Subcutaneous abdominal adipose tissue (tissue), 5 donors: ENCODE measurements around the gene IL13RA1.
A peak's percentile ranks its signal among the peaks of the same experiment; 100 is the strongest.

Source experiments
- H3K27ac ChIP-seq: one replicate; pipeline ENCODE4 v1.7.0; 2013; ENCODE audit warnings: low read depth, mild to moderate bottlenecking, inconsistent platforms, low read length, moderate library complexity
- H3K27me3 ChIP-seq, 5 donors: one replicate each; pipeline ENCODE4 v1.7.0; 2013; ENCODE audit warnings: low read length in 5 of 5, inconsistent platforms in 1 of 5; ENCODE audit not compliant: control insufficient read depth in 5 of 5, insufficient read depth in 4 of 5
- H3K36me3 ChIP-seq, 5 donors: one replicate each; pipeline ENCODE4 v1.7.0; 2013; ENCODE audit warnings: low read length in 5 of 5; ENCODE audit not compliant: control insufficient read depth in 5 of 5, insufficient read depth in 5 of 5
- H3K4me1 ChIP-seq, 5 donors: one replicate each; pipeline ENCODE4 v1.7.0; 2013; ENCODE audit warnings: low read length in 5 of 5, mild to moderate bottlenecking in 3 of 5, moderate library complexity in 1 of 5; ENCODE audit not compliant: control insufficient read depth in 5 of 5, insufficient read depth in 5 of 5
- H3K4me3 ChIP-seq, 5 donors: one replicate each; pipeline ENCODE4 v1.7.0; 2013; ENCODE audit warnings: low read length in 5 of 5, low read depth in 1 of 5
- H3K9ac ChIP-seq, 5 donors: one replicate each; pipeline ENCODE4 v1.7.0; 2013; ENCODE audit warnings: low read length in 5 of 5, mild to moderate bottlenecking in 4 of 5, moderate library complexity in 3 of 5
- H3K9me3 ChIP-seq, 5 donors: one replicate each; pipeline ENCODE4 v1.7.0; 2013; ENCODE audit warnings: low read length in 5 of 5; ENCODE audit not compliant: control insufficient read depth in 5 of 5
- donor health status: healthy.
- donor health status: healthy.
- donor health status: healthy.
- donor health status: healthy.
- donor health status: healthy.

Gene IL13RA1

DNA sequence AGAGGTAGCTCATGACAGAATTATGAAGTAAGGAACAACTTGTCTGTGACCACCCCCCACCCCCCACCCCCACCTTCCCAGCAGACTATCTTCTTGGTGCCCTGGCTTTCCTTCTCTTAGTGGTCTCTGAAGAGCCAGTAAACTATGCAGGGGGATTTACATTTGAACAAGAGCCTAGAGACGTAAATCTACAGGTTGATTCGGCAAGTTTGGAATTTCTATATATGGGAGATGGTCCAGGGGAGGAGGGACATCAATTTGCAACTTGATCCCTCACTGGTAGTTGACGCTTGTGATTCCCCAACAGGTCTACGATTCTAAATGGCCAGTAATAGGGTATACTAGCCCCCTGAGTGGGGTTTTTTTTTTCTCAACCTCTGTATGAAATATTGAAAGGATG is 36.7 kb downstream of the IL13RA1 start:
- Histone ChIP-seq H3K4me3 (no peak overlapping the region), H3K9ac (no peak overlapping the region), H3K4me1 (peaks cover 0 to 5% (median 0%) of the 10 kb centered on the region in 5 donors), H3K27me3 (peaks cover 0 to 5% (median 0%) of the 10 kb centered on the region in 5 donors), H3K27ac (no peak overlapping the region), H3K9me3 (no peaks in the 10 kb centered on the region), H3K36me3 (peaks cover 4 to 18% (median 8%) of the 10 kb centered on the region in 5 donors)

DNA sequence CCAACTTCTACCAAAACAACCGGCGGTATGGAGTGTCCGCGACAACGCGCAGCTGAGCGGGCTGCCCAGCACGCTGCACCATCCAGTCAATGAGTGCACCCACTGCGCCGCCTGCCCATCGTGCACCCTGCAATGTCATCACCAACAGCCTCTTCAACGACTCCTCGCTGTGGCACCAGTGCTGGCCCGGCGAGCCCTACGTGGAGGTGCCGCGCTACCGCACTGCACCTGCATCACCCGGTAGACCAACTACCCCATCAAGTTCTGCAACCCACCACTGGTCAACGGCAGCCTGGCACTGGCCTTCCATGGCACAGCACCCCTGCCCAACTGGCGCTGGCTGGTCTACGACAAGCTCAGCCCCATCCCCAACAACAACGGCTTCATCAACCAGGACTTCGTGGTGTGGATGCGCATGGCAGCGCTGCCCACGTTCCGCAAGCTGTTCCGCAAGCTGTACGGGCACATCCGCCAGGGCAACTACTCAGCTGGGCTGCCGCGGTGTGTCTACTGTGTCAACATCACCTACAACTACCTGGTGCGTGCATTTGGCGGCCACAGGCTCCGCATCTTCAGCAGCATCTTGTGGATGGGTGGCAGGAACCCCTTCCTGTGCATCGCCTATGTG is 42.8 kb downstream of the IL13RA1 start:
- Histone ChIP-seq H3K27me3 (peaks cover 0 to 8% (median 0%) of the 10 kb centered on the region in 5 donors), H3K27ac (no peak overlapping the region), H3K9me3 (no peaks in the 10 kb centered on the region), H3K36me3 (peaks cover 9 to 24% (median 17%) of the 10 kb centered on the region in 5 donors), H3K9ac (no peak overlapping the region), H3K4me1 (no peaks in the 10 kb centered on the region), H3K4me3 (no peak overlapping the region)

DNA sequence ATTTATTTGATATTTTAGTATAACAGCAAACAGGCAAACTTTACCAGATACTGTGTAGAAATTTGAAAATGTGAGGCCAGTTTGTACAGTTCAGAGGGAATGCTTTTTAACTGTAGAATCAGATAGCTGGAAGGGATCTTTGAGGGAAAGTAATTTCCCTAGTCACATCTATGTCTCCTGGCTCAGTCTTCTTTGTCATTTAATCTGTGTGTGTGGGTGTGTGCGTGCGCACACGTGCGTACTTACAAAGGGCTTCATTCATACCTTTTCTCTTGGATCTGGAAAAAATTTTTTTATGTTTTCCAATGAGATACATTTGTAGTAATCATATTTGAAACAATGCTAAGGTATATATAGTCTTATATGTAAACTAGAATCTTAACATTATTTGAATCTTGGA is 44.6 kb downstream of the IL13RA1 start:
- H3K9me3 ChIP-seq = no peaks in the 10 kb centered on the region
- peaks cover 9 to 24% (median 17%) of the 10 kb centered on the region in 5 donors for H3K36me3 ChIP-seq
- no peaks in the 10 kb centered on the region for H3K4me1 ChIP-seq
- no peak overlapping the region for H3K4me3 ChIP-seq
- H3K9ac ChIP-seq = no peak overlapping the region
- peaks cover 0 to 8% (median 0%) of the 10 kb centered on the region in 5 donors for H3K27me3 ChIP-seq
- H3K27ac ChIP-seq = no peak overlapping the region

DNA sequence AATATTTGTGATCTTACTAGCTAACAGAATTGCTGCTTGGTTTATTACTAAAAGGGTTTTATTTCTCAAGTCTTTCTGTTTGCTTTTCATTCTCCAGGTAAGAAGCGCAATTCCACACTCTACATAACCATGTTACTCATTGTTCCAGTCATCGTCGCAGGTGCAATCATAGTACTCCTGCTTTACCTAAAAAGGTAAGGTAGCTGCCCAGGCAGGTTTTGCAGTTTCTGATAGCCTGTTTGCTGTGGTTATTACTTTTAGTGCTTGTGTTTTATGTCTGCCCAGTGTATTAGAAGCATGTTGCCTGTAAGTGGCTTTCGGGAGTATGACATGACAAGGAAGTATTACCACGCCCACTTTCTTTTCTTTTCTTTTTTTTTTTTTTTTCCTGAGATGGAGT is 46.4 kb downstream of the IL13RA1 start:
- Histone ChIP-seq H3K9ac (no peak overlapping the region), H3K27ac (no peak overlapping the region)

DNA sequence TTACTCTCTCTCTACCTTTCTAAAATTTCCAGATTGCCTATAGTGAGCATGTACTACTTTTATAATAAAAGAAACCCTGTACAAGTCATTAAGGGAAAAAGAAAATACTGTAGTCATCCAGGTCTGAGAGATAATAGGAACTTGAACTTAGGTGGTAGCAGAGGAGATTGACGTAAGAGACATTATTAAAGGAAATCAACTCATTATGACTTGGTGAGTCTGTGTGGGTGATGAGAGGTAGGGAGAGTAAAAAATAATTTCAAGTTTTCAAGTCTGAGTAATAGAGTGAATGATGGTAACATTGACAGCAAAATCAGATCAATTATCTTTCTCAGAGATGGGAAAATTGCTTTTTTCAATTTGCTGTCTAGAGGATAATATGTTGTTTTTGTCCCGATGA is 52.2 kb downstream of the IL13RA1 start:
- no peak overlapping the region for H3K9ac ChIP-seq
- no peak overlapping the region for H3K27ac ChIP-seq
- no peak overlapping the region for H3K4me3 ChIP-seq
- no peaks in the 10 kb centered on the region for H3K27me3 ChIP-seq
- H3K9me3 ChIP-seq = no peaks in the 10 kb centered on the region
- peaks cover 0 to 4% (median 3%) of the 10 kb centered on the region in 5 donors for H3K36me3 ChIP-seq
- H3K4me1 ChIP-seq = peaks cover 0 to 5% (median 0%) of the 10 kb centered on the region in 5 donors

More for the DNA sequence above, 46.4 kb downstream of the IL13RA1 start:
- Histone ChIP-seq H3K9me3 (no peaks in the 10 kb centered on the region), H3K36me3 (peaks cover 11 to 24% (median 15%) of the 10 kb centered on the region in 5 donors), H3K4me3 (no peak overlapping the region), H3K4me1 (no peaks in the 10 kb centered on the region), H3K27me3 (peaks cover 0 to 3% (median 0%) of the 10 kb centered on the region in 5 donors)

DNA sequence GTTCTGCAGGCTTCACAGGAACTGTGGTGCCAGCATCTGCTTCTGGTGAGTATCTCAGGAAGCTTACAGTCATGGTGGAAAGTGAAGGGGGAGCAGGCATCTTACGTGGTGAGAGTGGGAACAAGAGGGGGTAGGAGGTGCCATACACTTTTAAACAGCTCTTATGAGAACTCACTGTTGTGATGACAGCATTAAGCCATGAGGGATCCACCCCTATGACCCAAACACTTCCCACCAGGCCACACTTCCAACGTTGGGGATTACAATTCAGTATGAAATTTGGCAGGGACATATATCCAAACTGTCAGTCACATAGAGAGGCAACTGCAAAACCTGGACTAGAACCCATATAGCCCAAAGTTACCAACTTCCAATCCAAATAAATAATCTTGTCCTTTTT is 53.1 kb downstream of the IL13RA1 start:
- H3K27me3 ChIP-seq = no peaks in the 10 kb centered on the region
- H3K9ac ChIP-seq = no peak overlapping the region
- H3K4me1 ChIP-seq = peaks cover 0 to 5% (median 0%) of the 10 kb centered on the region in 5 donors
- no peak overlapping the region for H3K4me3 ChIP-seq
- H3K9me3 ChIP-seq = no peaks in the 10 kb centered on the region
- peak overlapping the region; percentile 42 for H3K27ac ChIP-seq
- H3K36me3 ChIP-seq = peaks cover 0 to 4% (median 0%) of the 10 kb centered on the region in 5 donors

DNA sequence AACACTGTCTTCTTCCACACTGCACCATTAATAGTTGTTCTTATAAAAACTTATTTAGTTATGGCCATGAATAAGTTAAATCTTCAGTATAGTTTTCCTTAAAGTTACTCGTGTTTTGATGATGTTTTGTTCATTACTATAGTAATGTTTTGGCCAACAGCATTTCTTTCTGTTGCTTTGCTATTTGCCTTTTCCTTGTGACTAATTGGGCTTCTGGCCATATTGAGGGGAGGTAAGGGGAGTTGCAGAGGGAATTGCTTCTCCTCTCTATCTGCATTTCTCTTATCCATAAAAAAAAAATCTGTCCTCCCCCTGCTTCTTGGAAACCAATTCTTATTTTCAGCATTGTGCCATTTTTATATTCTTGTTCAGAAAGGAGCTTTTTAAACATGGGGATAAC is 53.5 kb downstream of the IL13RA1 start:
- Histone ChIP-seq H3K9ac (no peak overlapping the region), H3K27me3 (no peaks in the 10 kb centered on the region), H3K9me3 (no peaks in the 10 kb centered on the region), H3K4me1 (peaks cover 0 to 5% (median 0%) of the 10 kb centered on the region in 5 donors), H3K36me3 (peaks cover 0 to 4% (median 0%) of the 10 kb centered on the region in 5 donors), H3K4me3 (no peak overlapping the region), H3K27ac (peak overlapping the region; percentile 42)

DNA sequence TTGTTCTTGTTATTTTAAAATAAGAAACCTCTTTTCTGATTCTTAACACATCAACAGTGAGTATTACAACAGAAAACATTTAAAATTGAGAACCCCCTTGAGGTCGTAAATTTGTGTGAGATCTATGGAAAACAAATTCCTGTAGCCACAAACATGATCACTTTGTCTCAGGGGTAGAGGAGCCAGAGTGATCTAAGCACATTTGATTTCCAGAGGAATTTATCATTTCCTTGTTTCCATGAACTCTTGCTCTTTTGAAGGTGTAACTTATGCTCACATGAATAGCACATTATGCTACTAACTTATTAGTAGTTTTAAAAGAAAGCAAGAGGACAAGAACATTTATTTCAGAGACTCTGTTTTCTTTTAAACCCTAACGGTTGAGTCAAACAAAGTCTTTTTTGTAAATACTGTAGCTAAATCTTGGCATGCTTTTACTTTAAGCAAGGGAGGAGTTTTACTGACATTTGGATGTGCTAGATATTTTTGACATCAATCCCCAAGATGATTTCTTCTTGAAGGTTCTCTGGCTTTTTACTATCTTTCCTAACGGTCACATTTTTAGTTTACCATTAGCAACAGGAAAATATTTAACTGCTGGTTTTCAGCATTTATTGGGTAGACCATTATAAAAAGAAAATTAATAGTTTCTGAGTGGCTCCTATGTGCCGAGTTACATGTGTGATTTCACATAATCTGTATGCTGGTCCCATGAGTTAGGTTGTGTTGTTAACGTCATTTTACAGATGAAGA is 68.3 kb downstream of the IL13RA1 start:
- Histone ChIP-seq H3K4me3 (no peak overlapping the region), H3K27ac (peak overlapping the region; percentile 14), H3K4me1 (peaks cover 0 to 4% (median 0%) of the 10 kb centered on the region in 5 donors), H3K9me3 (no peaks in the 10 kb centered on the region), H3K9ac (no peak overlapping the region), H3K27me3 (peaks cover 0 to 2% (median 0%) of the 10 kb centered on the region in 5 donors), H3K36me3 (peaks cover 0 to 6% (median 4%) of the 10 kb centered on the region in 5 donors)

DNA sequence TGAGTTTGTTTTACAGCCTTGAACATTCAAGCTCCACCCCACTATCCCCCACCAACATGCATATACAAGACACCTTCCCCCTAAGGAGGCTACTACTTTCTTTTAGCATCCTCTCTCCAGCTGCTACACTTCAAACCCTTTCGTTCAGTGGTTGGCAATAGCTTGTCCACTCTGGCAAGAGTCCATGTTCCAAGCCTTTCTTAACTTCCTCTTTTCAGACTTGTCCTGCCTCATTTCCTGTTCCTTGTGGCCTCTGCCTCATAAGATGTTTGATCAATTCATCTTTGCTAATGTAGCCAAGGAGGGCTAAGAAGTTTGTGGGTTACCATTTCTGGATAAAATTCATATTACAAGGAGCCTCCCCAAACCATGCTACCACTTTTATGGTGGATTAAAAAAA is 75.5 kb downstream of the IL13RA1 start:
- H3K4me1 ChIP-seq = peaks cover 0 to 3% (median 0%) of the 10 kb centered on the region in 5 donors
- H3K4me3 ChIP-seq = no peak overlapping the region
- no peaks in the 10 kb centered on the region for H3K9me3 ChIP-seq
- H3K27me3 ChIP-seq = peaks cover 0 to 3% (median 0%) of the 10 kb centered on the region in 5 donors
- no peaks in the 10 kb centered on the region for H3K36me3 ChIP-seq
- H3K27ac ChIP-seq = no peak overlapping the region
- H3K9ac ChIP-seq = no peak overlapping the region
